ENCODE measurements around the gene CCNB1.
"Not testable (repeated sequence)": the region's sequence is repeated elsewhere in the genome, so short reads cannot be mapped to it uniquely, and the experiment has no call there.

The CCNB1 gene

GRCh38 chr5:69137807-69138206 lies 29.1 kb upstream of the CCNB1 start:
- H3K4me3 ChIP-seq (ENCODE audit: low read length) = no peak overlapping the region
- no peak for DNase-seq (ENCODE audit: low read depth)
- no peak for TF ChIP-seq CTCF (conservative IDR thresholded peaks at IDR 0.05; ENCODE audit: low read depth, low read length)

- TF ChIP-seq CTCF (conservative IDR thresholded peaks at IDR 0.05; ENCODE audit: low read depth, low read length) = no peak
Observed at GRCh38 chr5:69138766-69139165, 28.2 kb upstream of the CCNB1 start.

DNA sequence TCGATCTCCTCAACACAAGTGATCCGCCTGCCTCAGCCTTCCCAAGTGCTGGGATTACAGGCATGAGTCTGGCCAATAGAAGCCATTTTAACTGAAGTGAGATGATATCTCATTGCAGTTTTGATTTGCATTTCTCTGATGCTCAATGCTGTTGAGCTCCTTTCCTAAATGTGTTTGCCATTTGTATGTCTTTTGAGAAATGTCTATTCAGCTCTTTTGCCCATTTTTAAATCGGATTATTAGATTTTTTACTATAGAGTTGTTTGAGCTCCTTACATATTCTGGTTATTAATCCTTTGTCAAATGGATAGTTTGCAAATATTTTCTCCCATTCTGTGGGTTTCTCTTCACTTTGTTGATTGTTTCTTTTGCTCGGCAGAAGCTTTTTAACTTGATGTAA lies 26.7 kb upstream of the CCNB1 start:
- not testable (repeated sequence) for DNase-seq (ENCODE audit: low read depth); H3K4me3 ChIP-seq (ENCODE audit: low read length)

More at GRCh38 chr5:69138766-69139165, 28.2 kb upstream of the CCNB1 start:
- no peak for DNase-seq (ENCODE audit: low read depth)
- H3K4me3 ChIP-seq (ENCODE audit: low read length) = no peak overlapping the region

GRCh38 chr5:69140827-69141226 lies 26.1 kb upstream of the CCNB1 start:
- DNase-seq (ENCODE audit: low read depth) = no peak
- TF ChIP-seq CTCF (conservative IDR thresholded peaks at IDR 0.05; ENCODE audit: low read depth, low read length) = no peak
- H3K4me3 ChIP-seq (ENCODE audit: low read length) = no peak overlapping the region

GRCh38 chr5:69148576-69148975 lies 18.4 kb upstream of the CCNB1 start:
- H3K4me3 ChIP-seq (ENCODE audit: low read length); DNase-seq (ENCODE audit: low read depth): not testable (repeated sequence)

DNA sequence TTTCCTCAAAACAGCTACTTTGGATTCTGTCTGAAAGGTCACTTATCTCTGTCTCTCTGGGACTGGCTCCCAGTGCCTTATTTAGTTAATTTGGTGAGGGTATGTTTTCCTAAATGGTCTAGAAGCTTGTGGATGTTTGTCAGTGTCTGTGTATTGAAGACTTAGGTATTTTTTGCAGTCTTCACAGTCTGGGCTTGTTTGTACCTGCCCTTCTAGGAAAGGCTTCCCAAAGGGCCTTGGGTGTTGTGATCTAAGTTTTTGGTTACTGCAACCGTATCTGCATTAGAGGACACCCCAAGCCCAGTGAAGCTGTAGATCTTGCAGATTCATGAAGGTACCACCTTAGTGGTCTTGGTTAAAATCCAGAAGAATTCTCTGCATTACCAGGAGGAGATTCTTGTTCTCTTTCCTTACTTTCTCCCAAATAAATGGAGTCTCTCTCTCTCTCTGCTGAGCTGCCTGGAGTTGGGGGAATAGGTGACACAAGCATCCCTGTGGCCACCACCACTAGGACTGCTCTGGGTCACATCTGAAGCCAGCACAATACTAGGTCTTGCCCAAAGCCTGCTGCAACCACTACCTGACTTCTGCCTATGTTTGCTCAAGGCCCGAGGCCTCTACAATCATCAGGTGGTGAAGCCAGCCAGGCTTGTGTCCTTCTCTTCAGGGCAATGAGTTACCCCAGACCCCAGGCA lies 17.8 kb upstream of the CCNB1 start:
- DNase-seq (ENCODE audit: low read depth) = no peak
- H3K4me3 ChIP-seq (ENCODE audit: low read length) = no peak overlapping the region

GRCh38 chr5:69149676-69150010 lies 17.3 kb upstream of the CCNB1 start:
- no peak for TF ChIP-seq CTCF (conservative IDR thresholded peaks at IDR 0.05; ENCODE audit: low read depth, low read length)
- no peak for DNase-seq (ENCODE audit: low read depth)

More for the DNA sequence above, 17.8 kb upstream of the CCNB1 start:
- TF ChIP-seq CTCF (conservative IDR thresholded peaks at IDR 0.05; ENCODE audit: low read depth, low read length) = no peak

DNA sequence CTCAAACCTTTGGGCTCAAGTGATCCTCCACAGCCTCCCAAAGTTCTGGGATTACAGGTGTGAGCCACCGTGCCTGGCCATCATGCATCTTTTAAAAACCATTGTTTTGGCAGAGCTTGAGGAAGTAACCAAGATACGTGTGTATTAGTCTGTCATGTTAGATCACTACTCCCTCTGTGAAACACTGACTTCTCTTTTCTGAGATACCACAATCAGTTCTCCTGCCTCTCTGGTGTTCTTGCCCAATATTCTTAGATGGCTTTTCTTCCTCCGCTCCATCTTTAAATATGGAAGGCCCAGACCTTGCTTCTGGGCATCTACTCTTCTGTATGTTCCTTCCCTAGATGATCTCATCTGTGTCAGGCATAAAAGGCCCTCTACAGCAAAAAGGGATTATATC lies 14.2 kb upstream of the CCNB1 start:
- DNase-seq (ENCODE audit: low read depth) = no peak
- no peak overlapping the region for H3K4me3 ChIP-seq (ENCODE audit: low read length)
- TF ChIP-seq CTCF (conservative IDR thresholded peaks at IDR 0.05; ENCODE audit: low read depth, low read length) = no peak

More at GRCh38 chr5:69149676-69150010, 17.3 kb upstream of the CCNB1 start:
- no peak overlapping the region for H3K4me3 ChIP-seq (ENCODE audit: low read length)
